K562 (cell line): ENCODE measurements around the gene LOXHD1. TPM values are rescaled to one million over a fixed set of nuclear protein-coding genes. Genes with fewer than 3 reads are reported as not detected.

Source experiments
- ATAC-seq: fragments of 200-7000 bp; cut with Tn5 transposase; 3 replicates; pipeline ENCODE4 v1.9.1; 2020; ENCODE audit warnings: moderate library complexity
- BruUV-seq: library from RNA; stranded (reverse); fragments of 400-500 nt; replicated peaks from 2 replicates; lab custom pipeline; 2021; lab: Mats Ljungman, UMichigan
- CTCF ChIA-PET: fragments of 300-600 bp; formaldehyde crosslinking; extraction: SDS; loops from one replicate; lab custom pipeline; 2021; ENCODE audit warnings: low intra/inter-chr PET ratio; lab: Yijun Ruan, JAX
- POLR2A ChIA-PET: fragments of 300-600, 350-650 bp; sonication (Branson Sonifier 250); formaldehyde crosslinking; extraction: SDS; loops from one replicate; lab custom pipeline; 2021; ENCODE audit warnings: antibody characterized with exemption, inconsistent platforms; lab: Yijun Ruan, JAX
- DNase-seq, 4 experiments: peaks; one replicate each; pipeline versions ENCODE4 v3.0.0 to v3.0.0-alpha.2; 2011 to 2018; ENCODE audit warnings: low spot score in 3 of 4, mixed read lengths in 3 of 4; ENCODE audit errors: extremely low read depth in 1 of 4
- FAIRE-seq: peaks from 2 replicates; lab custom pipeline; 2011; peaks lifted over from hg19 to GRCh38; lab: Jason Lieb, UNC
- H2AFZ ChIP-seq: 2 replicates; pipeline ENCODE4 v1.6.0; 2011; ENCODE audit warnings: low read depth, low read length, control low read depth, inconsistent platforms
- H3K27ac ChIP-seq: fragments of 200-600 bp; 3 replicates; pipeline ENCODE4 v1.8.0; 2011; ENCODE audit warnings: low read depth, mild to moderate bottlenecking, control low read depth, inconsistent platforms, low read length, moderate library complexity, mixed read lengths; ENCODE audit errors: extremely low read depth
- H3K27me3 ChIP-seq, 2 experiments: fragments of 300-600 bp in 1 of 2; 2 replicates in 1 of 2; 3 replicates in 1 of 2; pipeline versions ENCODE4 v1.6.0 to v1.8.0; 2011; ENCODE audit warnings: inconsistent platforms in 2 of 2, low read length in 2 of 2, mild to moderate bottlenecking in 1 of 2, mixed read lengths in 1 of 2, moderate library complexity in 1 of 2; ENCODE audit not compliant: control insufficient read depth in 2 of 2, insufficient read depth in 2 of 2
- H3K36me3 ChIP-seq: fragments of 300-600 bp; 3 replicates; pipeline ENCODE4 v1.8.0; 2011; ENCODE audit warnings: mild to moderate bottlenecking, low read length, inconsistent platforms; ENCODE audit not compliant: control insufficient read depth, insufficient read depth
- H3K4me1 ChIP-seq, 2 experiments: fragments of 200-600 bp in 1 of 2; replicated peaks in 1 of 2; 2 replicates in 1 of 2; 3 replicates in 1 of 2; pipeline versions ENCODE4 v1.5.1 to v1.8.0; 2011; ENCODE audit warnings: inconsistent platforms in 2 of 2, low read length in 2 of 2, mild to moderate bottlenecking in 1 of 2, mixed read lengths in 1 of 2, moderate library complexity in 1 of 2; ENCODE audit not compliant: control insufficient read depth in 2 of 2, insufficient read depth in 2 of 2
- H3K4me2 ChIP-seq: 2 replicates; pipeline ENCODE4 v1.6.1; 2011; ENCODE audit warnings: low read length, control low read depth, inconsistent platforms, mixed read lengths; ENCODE audit not compliant: insufficient read depth
- H3K4me3 ChIP-seq: fragments of 200-600 bp; sonication (generic), shearing (Covaris generic); 2 replicates; pipeline ENCODE4 v1.5.1; 2016; ENCODE audit warnings: control low read depth, inconsistent platforms
- H3K79me2 ChIP-seq: fragments of 200-600 bp; 3 replicates; pipeline ENCODE4 v1.8.0; 2011; ENCODE audit warnings: low read length, inconsistent platforms; ENCODE audit not compliant: control insufficient read depth, insufficient read depth
- H3K9ac ChIP-seq, 2 experiments: 2 replicates each; pipeline versions ENCODE4 v1.6.0 to v1.6.1; 2011; ENCODE audit warnings: low read depth in 2 of 2, low read length in 2 of 2, control low read depth in 1 of 2, inconsistent platforms in 1 of 2, mild to moderate bottlenecking in 1 of 2, mixed read lengths in 1 of 2; ENCODE audit not compliant: insufficient read depth in 1 of 2
- H3K9me1 ChIP-seq: one replicate; pipeline ENCODE4 v1.6.0; 2011; ENCODE audit warnings: inconsistent platforms, mild to moderate bottlenecking, low read length, moderate library complexity; ENCODE audit not compliant: control insufficient read depth, insufficient read depth
- H3K9me3 ChIP-seq: replicated peaks from 2 replicates; pipeline ENCODE4 v1.5.1; 2011; ENCODE audit warnings: low read depth, low read length, inconsistent platforms; ENCODE audit not compliant: control insufficient read depth, insufficient read depth
- H4K20me1 ChIP-seq: replicated peaks from 2 replicates; pipeline ENCODE4 v1.6.1; 2011; ENCODE audit warnings: low read length, inconsistent platforms, mixed read lengths; ENCODE audit not compliant: control insufficient read depth, insufficient read depth
- BRF1 ChIP-seq: IDR thresholded peaks from 3 replicates; pipeline ENCODE4 v1.6.1; 2011; ENCODE audit warnings: borderline replicate concordance, mild to moderate bottlenecking; ENCODE audit not compliant: insufficient read length; ENCODE audit errors: extremely low read depth
- CREM ChIP-seq: IDR thresholded peaks from 2 replicates; pipeline ENCODE4 v1.6.1; 2014; ENCODE audit warnings: antibody characterized with exemption, low read depth
- FOSL1 ChIP-seq: fragments of 200-800 bp; sonication (Bioruptor generic); conservative IDR thresholded peaks from 2 replicates; pipeline ENCODE4 v1.6.1; 2016; ENCODE audit warnings: missing genetic modification characterization, missing compliant biosample characterization
- HLTF ChIP-seq: fragments of 450-650 bp; IDR thresholded peaks from 2 replicates; pipeline ENCODE4 v1.6.1; 2016
- KDM4B ChIP-seq, 2 experiments: fragments of 450-650 bp in 1 of 2; sonication (generic) in 1 of 2; IDR thresholded peaks; 2 replicates each; pipeline ENCODE4 v1.6.1; 2016 to 2017; ENCODE audit warnings: borderline replicate concordance in 2 of 2, antibody characterized with exemption in 1 of 2, low read depth in 1 of 2, mild to moderate bottlenecking in 1 of 2
- RFX1 ChIP-seq: fragments of 450-650 bp; IDR thresholded peaks from 2 replicates; pipeline ENCODE4 v1.6.1; 2016; ENCODE audit warnings: mild to moderate bottlenecking, moderate library complexity
- SMARCA5 ChIP-seq: fragments of 450-650 bp; IDR thresholded peaks from 2 replicates; pipeline ENCODE4 v1.6.1; 2016
- SPI1 ChIP-seq: IDR thresholded peaks from 2 replicates; pipeline ENCODE4 v1.6.1; 2011; ENCODE audit warnings: low read depth, low read length, control low read depth, borderline replicate concordance
- ZBTB17 ChIP-seq: fragments of 450-650 bp; formaldehyde crosslinking; IDR thresholded peaks from 2 replicates; pipeline ENCODE4 v1.4.0; 2020; ENCODE audit warnings: mild to moderate bottlenecking
- ZFX ChIP-seq: sonication (generic); formaldehyde crosslinking; IDR thresholded peaks from 2 replicates; pipeline ENCODE4 v1.8.0; 2022; ENCODE audit warnings: mild to moderate bottlenecking, missing genetic modification reagents, moderate library complexity
- WGBS: fragments of 100-300 bp; shearing (Covaris generic); methylation state at CpG from one replicate; pipeline ENCODE4 v1.1.6; 2016; ENCODE audit warnings: low coverage, mixed read lengths; ENCODE audit not compliant: insufficient coverage; ENCODE audit errors: missing lambda C conversion rate; 5-methylcytosine and 5-hydroxymethylcytosine counted together
- in situ Hi-C: fragments of 300-500 bp; cut with MboI; formaldehyde crosslinking; loops from 4 replicates; pipeline ENCODE4 v1.15.0; 2018; ENCODE audit warnings: inconsistent platforms, mixed read lengths
- intact Hi-C: fragments of 100-400 bp; cut with micrococcal nuclease; formaldehyde crosslinking; loops from 2 replicates; pipeline ENCODE4 v1.14.2; 2022
- polyA plus RNA-seq, 8 experiments: library from polyadenylated mRNA; depleted of rRNA in 4 of 8; stranded (reverse) in 5 of 8; unstranded in 3 of 8; fragments of >200 nt; fragmentation: Nextera tagmentation in 2 of 8; fragmentation: Illumina TruSeq in 1 of 8; extraction: Ambion mirVana in 2 of 8; extraction: Trizol in 1 of 8; gene quantifications; 2 replicates each; pipeline versions ENCODE4 v1.2.1 to v1.2.3, GENCODE V29; 2011 to 2014; ENCODE audit warnings: inconsistent platforms in 1 of 8, missing spikeins in 1 of 8
- total RNA-seq, 7 experiments: library from RNA; depleted of rRNA in 6 of 7; stranded (reverse); fragments of >200 nt in 6 of 7; fragmentation: Illumina TruSeq in 2 of 7; extraction: Trizol in 2 of 7; gene quantifications; 2 replicates each; pipeline versions ENCODE4 v1.2.1 to v1.2.3, GENCODE V29; 2011 to 2021; ENCODE audit warnings: low replicate concordance in 1 of 7
- TF ChIP-seq, protein P1 (sequence below): fragments of 200-800 bp; sonication (Bioruptor generic); IDR thresholded peaks from 2 replicates; pipeline ENCODE4 v1.6.1; 2016; ENCODE audit warnings: missing genetic modification characterization, missing compliant biosample characterization

LOXHD1 gene
- total and polyA plus RNA-seq, 9 of the 15 experiments (the other 6 are each of a cell fraction or from before 2014, with no cell fraction given): not detected

DNA sequence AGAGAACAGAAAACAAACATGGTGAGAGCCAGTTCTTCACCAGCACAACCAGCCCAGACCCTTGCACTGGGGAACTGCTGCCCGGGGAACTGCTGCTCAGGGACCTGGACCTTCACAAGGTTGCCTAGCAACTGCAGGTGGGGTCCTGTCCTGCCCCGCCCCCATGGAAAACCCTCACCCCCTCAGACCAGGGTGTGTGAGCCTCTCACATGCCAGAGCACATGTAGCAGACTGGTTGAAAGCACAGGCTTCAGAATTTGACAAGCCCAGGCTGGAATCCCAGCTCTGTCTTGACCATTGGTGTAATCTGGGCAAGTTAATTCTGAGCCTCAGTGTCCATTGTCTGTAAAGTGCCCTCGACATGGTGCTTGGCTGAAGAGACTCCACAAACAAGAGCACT, 118.6 kb downstream of the LOXHD1 start:
- no peak overlapping the region for H3K27ac ChIP-seq
- no peak for DNase-seq
- H3K4me1 ChIP-seq: no peaks in the 10 kb centered on the region
- H3K9me1 ChIP-seq: no peaks in the 10 kb centered on the region
- H3K79me2 ChIP-seq: no peaks in the 10 kb centered on the region
- H3K27me3 ChIP-seq: no peaks in the 10 kb centered on the region
- H3K9me3 ChIP-seq: no peaks in the 10 kb centered on the region
- in situ Hi-C loops: no loop called here
- H3K9ac ChIP-seq: no peak overlapping the region
- TF ChIP-seq ZFX (no peak), BRF1 (no peak), RFX1 (peak; percentile 29; the same call in 1 of the 2 replicates)
- FAIRE-seq: no peak
- no peak overlapping the region for H3K4me3 ChIP-seq
- BruUV-seq: no TSS peak
- no peak for ATAC-seq
- ChIA-PET CTCF (no interaction called here), POLR2A (no interaction called here)
- no peaks in the 10 kb centered on the region for H3K36me3 ChIP-seq
- no peak overlapping the region for H2AFZ ChIP-seq
- no peaks in the 10 kb centered on the region for H4K20me1 ChIP-seq
- H3K4me2 ChIP-seq: no peak overlapping the region
- WGBS: 0% methylated on average over 2 of the region's 3 CpGs
- intact Hi-C loops: no loop called here

DNA sequence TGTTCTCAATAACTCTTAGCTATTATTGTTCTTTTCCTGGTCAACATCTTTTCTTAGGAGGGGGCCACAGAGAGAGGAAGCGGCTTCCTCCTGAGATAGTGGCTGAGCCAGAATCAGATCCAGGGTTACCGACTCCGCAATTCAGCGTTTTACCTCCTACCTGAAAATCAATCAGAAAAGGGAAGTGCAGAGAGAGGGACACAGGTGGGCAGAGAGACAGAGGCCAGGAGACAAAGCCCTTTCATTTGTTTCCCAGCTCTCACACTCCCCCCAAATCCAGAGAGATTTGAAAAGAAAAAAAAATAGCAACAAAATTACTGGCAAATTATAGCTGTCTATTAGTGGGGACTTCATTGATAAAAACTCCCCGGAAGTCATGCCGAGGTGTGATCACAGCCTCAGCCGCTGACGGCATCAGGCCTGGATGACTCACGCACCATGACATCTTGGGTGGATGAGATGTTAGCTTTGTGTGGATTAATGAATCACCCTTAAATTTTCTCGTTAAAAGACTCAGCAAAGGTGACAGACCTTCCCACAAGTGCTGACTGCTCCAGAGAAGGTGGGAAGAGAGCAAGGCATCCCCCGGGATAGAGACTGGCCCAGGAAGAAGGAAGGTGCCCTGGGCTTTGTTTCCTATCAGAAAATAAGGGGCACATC, 120.7 kb downstream of the LOXHD1 start:
- in situ Hi-C loops (no loop called here), intact Hi-C loops (no loop called here)
- H3K27ac ChIP-seq: no peak overlapping the region
- H3K36me3 ChIP-seq: no peaks in the 10 kb centered on the region
- FAIRE-seq (no peak), DNase-seq (peak in 3 of 4 experiments; percentile 10 to 19 (median 14)), ATAC-seq (no peak)
- no peaks in the 10 kb centered on the region for H4K20me1 ChIP-seq
- H3K9me3 ChIP-seq: no peaks in the 10 kb centered on the region
- no peak overlapping the region for H3K4me2 ChIP-seq
- H3K9ac ChIP-seq: no peak overlapping the region
- ChIA-PET POLR2A (no interaction called here), CTCF (no interaction called here)
- no TSS peak for BruUV-seq
- H3K4me1 ChIP-seq: no peaks in the 10 kb centered on the region
- no peak overlapping the region for H3K4me3 ChIP-seq
- no peaks in the 10 kb centered on the region for H3K9me1 ChIP-seq
- 0% methylated on average over 10 of the region's 11 CpGs for WGBS
- H2AFZ ChIP-seq: no peak overlapping the region
- H3K27me3 ChIP-seq: no peaks in the 10 kb centered on the region
- H3K79me2 ChIP-seq: no peaks in the 10 kb centered on the region
- TF ChIP-seq CREM (peak; percentile 59; the same call in 1 of the 2 replicates), ZBTB17 (no peak), FOSL1 (peak; percentile 72), SPI1 (peak; percentile 62), SMARCA5 (no peak), KDM4B (IDR thresholded peaks at IDR 0.05; ENCODE audit: borderline replicate concordance in 2 of 2, low read depth in 1 of 2) (no peak), HLTF (no peak)
- TF ChIP-seq, protein P1, sequence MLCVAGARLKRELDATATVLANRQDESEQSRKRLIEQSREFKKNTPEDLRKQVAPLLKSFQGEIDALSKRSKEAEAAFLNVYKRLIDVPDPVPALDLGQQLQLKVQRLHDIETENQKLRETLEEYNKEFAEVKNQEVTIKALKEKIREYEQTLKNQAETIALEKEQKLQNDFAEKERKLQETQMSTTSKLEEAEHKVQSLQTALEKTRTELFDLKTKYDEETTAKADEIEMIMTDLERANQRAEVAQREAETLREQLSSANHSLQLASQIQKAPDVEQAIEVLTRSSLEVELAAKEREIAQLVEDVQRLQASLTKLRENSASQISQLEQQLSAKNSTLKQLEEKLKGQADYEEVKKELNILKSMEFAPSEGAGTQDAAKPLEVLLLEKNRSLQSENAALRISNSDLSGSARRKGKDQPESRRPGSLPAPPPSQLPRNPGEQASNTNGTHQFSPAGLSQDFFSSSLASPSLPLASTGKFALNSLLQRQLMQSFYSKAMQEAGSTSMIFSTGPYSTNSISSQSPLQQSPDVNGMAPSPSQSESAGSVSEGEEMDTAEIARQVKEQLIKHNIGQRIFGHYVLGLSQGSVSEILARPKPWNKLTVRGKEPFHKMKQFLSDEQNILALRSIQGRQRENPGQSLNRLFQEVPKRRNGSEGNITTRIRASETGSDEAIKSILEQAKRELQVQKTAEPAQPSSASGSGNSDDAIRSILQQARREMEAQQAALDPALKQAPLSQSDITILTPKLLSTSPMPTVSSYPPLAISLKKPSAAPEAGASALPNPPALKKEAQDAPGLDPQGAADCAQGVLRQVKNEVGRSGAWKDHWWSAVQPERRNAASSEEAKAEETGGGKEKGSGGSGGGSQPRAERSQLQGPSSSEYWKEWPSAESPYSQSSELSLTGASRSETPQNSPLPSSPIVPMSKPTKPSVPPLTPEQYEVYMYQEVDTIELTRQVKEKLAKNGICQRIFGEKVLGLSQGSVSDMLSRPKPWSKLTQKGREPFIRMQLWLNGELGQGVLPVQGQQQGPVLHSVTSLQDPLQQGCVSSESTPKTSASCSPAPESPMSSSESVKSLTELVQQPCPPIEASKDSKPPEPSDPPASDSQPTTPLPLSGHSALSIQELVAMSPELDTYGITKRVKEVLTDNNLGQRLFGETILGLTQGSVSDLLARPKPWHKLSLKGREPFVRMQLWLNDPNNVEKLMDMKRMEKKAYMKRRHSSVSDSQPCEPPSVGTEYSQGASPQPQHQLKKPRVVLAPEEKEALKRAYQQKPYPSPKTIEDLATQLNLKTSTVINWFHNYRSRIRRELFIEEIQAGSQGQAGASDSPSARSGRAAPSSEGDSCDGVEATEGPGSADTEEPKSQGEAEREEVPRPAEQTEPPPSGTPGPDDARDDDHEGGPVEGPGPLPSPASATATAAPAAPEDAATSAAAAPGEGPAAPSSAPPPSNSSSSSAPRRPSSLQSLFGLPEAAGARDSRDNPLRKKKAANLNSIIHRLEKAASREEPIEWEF (CRISPR knock-in tag): no peak
